K562 (cell line): ENCODE measurements around the gene SZT2. TPM values are rescaled to one million over a fixed set of nuclear protein-coding genes. Genes with fewer than 3 reads are reported as not detected.

Experiments
- ARID2 ChIP-seq: fragments of 450-650 bp; IDR thresholded peaks from 2 replicates; pipeline ENCODE4 v1.6.1; 2017; ENCODE audit warnings: antibody characterized with exemption, mild to moderate bottlenecking
- BRD9 ChIP-seq: fragments of 450-650 bp; IDR thresholded peaks from 2 replicates; pipeline ENCODE4 v1.6.1; 2018; ENCODE audit warnings: low read depth; ENCODE audit not compliant: partially characterized antibody
- BRF2 ChIP-seq: IDR thresholded peaks from 3 replicates; pipeline ENCODE4 v1.6.1; 2011; ENCODE audit warnings: borderline replicate concordance, mild to moderate bottlenecking; ENCODE audit not compliant: insufficient read length, insufficient read depth
- CREB3L1 ChIP-seq: fragments of 450-650 bp; IDR thresholded peaks from 2 replicates; pipeline ENCODE4 v1.6.1; 2014; ENCODE audit warnings: low read depth, mild to moderate bottlenecking, moderate library complexity, borderline replicate concordance
- CREB5 ChIP-seq: fragments of 250-450 bp; sonication (Bioruptor Pico); IDR thresholded peaks from 2 replicates; pipeline ENCODE4 v1.5.0; 2020; ENCODE audit warnings: mild to moderate bottlenecking
- HIVEP1 ChIP-seq: fragments of 250-450 bp; sonication (Bioruptor Pico); IDR thresholded peaks from 2 replicates; pipeline ENCODE4 v1.4.0; 2020; ENCODE audit warnings: mild to moderate bottlenecking
- JUND ChIP-seq, 2 experiments: IDR thresholded peaks; 2 replicates in 1 of 2; 3 replicates in 1 of 2; pipeline ENCODE4 v1.6.1; 2011; ENCODE audit warnings: borderline replicate concordance in 2 of 2, low read depth in 2 of 2, low read length in 2 of 2, improper control_type of control experiment in 1 of 2, missing biosample characterization in 1 of 2, missing genetic modification characterization in 1 of 2, missing genetic modification reagents in 1 of 2
- MAFF ChIP-seq: IDR thresholded peaks from 2 replicates; pipeline ENCODE4 v1.6.1; 2012; ENCODE audit warnings: low read length, improper control_type of control experiment
- MXI1 ChIP-seq: IDR thresholded peaks from 2 replicates; pipeline ENCODE4 v1.6.1; 2011; ENCODE audit warnings: low read depth, mild to moderate bottlenecking, improper control_type of control experiment, low read length
- NCOA2 ChIP-seq, 2 experiments: fragments of 450-650 bp; IDR thresholded peaks; 2 replicates each; pipeline ENCODE4 v1.6.1; 2018; ENCODE audit warnings: mild to moderate bottlenecking in 2 of 2, moderate library complexity in 1 of 2; ENCODE audit not compliant: partially characterized antibody in 2 of 2
- NELFE ChIP-seq: IDR thresholded peaks from 2 replicates; pipeline ENCODE4 v1.6.1; 2011; ENCODE audit warnings: mild to moderate bottlenecking; ENCODE audit not compliant: insufficient read depth, insufficient read length
- POLR2H ChIP-seq: IDR thresholded peaks from 2 replicates; pipeline ENCODE4 v1.6.1; 2016; ENCODE audit warnings: missing genetic modification characterization, low read depth, mild to moderate bottlenecking, control low read depth, missing compliant biosample characterization, moderate library complexity
- TEAD1 ChIP-seq, 2 experiments: fragments of 450-650 bp in 1 of 2; sonication (generic) in 1 of 2; formaldehyde crosslinking; IDR thresholded peaks; 2 replicates each; pipeline versions ENCODE4 v1.4.0 to v1.8.0; 2020 to 2022; ENCODE audit warnings: mild to moderate bottlenecking in 2 of 2, missing genetic modification reagents in 1 of 2
- TGIF2 ChIP-seq: sonication (generic); formaldehyde crosslinking; IDR thresholded peaks from 2 replicates; pipeline ENCODE4 v1.8.1; 2022; ENCODE audit warnings: mild to moderate bottlenecking, missing genetic modification reagents, moderate library complexity
- ZC3H11A ChIP-seq: IDR thresholded peaks from 2 replicates; pipeline ENCODE4 v1.6.1; 2012; ENCODE audit warnings: low read depth, low read length, improper control_type of control experiment
- ZNF274 ChIP-seq: IDR thresholded peaks from 2 replicates; pipeline ENCODE4 v1.6.1; 2011; ENCODE audit warnings: low read depth, mild to moderate bottlenecking, low read length, moderate library complexity, borderline replicate concordance
- ZNF436 ChIP-seq: fragments of 250-450, 450-650 bp; sonication (Bioruptor Pico); formaldehyde crosslinking; IDR thresholded peaks from 2 replicates; pipeline ENCODE4 v1.7.0; 2020; ENCODE audit warnings: mild to moderate bottlenecking
- ZNF609 ChIP-seq: sonication (generic); formaldehyde crosslinking; IDR thresholded peaks from 2 replicates; pipeline ENCODE4 v1.8.1; 2023; ENCODE audit warnings: missing genetic modification reagents, mild to moderate bottlenecking, borderline replicate concordance
- polyA plus RNA-seq, 8 experiments: library from polyadenylated mRNA; depleted of rRNA in 4 of 8; stranded (reverse) in 5 of 8; unstranded in 3 of 8; fragments of >200 nt; fragmentation: Nextera tagmentation in 2 of 8; fragmentation: Illumina TruSeq in 1 of 8; extraction: Ambion mirVana in 2 of 8; extraction: Trizol in 1 of 8; gene quantifications; 2 replicates each; pipeline versions ENCODE4 v1.2.1 to v1.2.3, GENCODE V29; 2011 to 2014; ENCODE audit warnings: inconsistent platforms in 1 of 8, missing spikeins in 1 of 8
- total RNA-seq, 7 experiments: library from RNA; depleted of rRNA in 6 of 7; stranded (reverse); fragments of >200 nt in 6 of 7; fragmentation: Illumina TruSeq in 2 of 7; extraction: Trizol in 2 of 7; gene quantifications; 2 replicates each; pipeline versions ENCODE4 v1.2.1 to v1.2.3, GENCODE V29; 2011 to 2021; ENCODE audit warnings: low replicate concordance in 1 of 7

Gene SZT2
- total and polyA plus RNA-seq, 9 of the 15 experiments (the other 6 are each of a cell fraction or from before 2014, with no cell fraction given): 0.88 to 31.0 (median 12.8) TPM

- TF ChIP-seq BRD9 (no peak), NCOA2 (IDR thresholded peaks at IDR 0.05; ENCODE audit: partially characterized antibody in 2 of 2) (peak in 1 of 2 experiments; percentile 65), JUND (IDR thresholded peaks at IDR 0.05; ENCODE audit: borderline replicate concordance, low read depth, low read length) (peak; percentile 65; the same call in 1 of the 2 replicates), JUND (tag; IDR thresholded peaks at IDR 0.05; ENCODE audit: borderline replicate concordance, low read depth, low read length) (peak; percentile 52; the same call in 2 of the 3 replicates), MXI1 (no peak), ARID2 (no peak), ZNF436 (CRISPR knock-in tag) (no peak), POLR2H (no peak), HIVEP1 (CRISPR knock-in tag) (no peak), CREB3L1 (0 out of 2 replicates have a peak, but pooled peaks have one; percentile 32), ZC3H11A (no peak), ZNF274 (no peak), ZNF609 (CRISPR knock-in tag) (peak; percentile 96; the same call in 1 of the 2 replicates), NELFE (no peak), BRF2 (no peak), MAFF (peak; percentile 86), TEAD1 (CRISPR knock-in tag; IDR thresholded peaks at IDR 0.05) (peak in 1 of 2 experiments; percentile 38; a peak in 2 of 4 replicates), TGIF2 (no peak), CREB5 (CRISPR knock-in tag) (no peak)
Measured at GRCh38 chr1:43405219-43405875, 15.6 kb downstream of the SZT2 start (continued).
